Suprapubic skin (tissue), 3 donors: ENCODE data around the gene HYAL2.

ENCODE experiments used
- CTCF ChIP-seq, 2 donors: fragments of 200-600 bp in 1 of 2; fragments of 450-650 bp in 1 of 2; sonication (generic) in 1 of 2; IDR thresholded peaks; one replicate each; pipeline ENCODE4 v1.5.1; 2016 to 2019; ENCODE audit warnings: antibody characterized with exemption in 2 of 2, mild to moderate bottlenecking in 1 of 2, moderate library complexity in 1 of 2
- EP300 ChIP-seq: sonication (generic); formaldehyde crosslinking; IDR thresholded peaks from one replicate; pipeline ENCODE4 v1.6.1; 2017; ENCODE audit warnings: antibody characterized with exemption
- POLR2A ChIP-seq, 2 donors: fragments of 450-650 bp; IDR thresholded peaks; one replicate each; pipeline ENCODE4 v1.6.1; 2017; ENCODE audit warnings: antibody characterized with exemption in 2 of 2, mild to moderate bottlenecking in 2 of 2, moderate library complexity in 2 of 2

- TF ChIP-seq CTCF (IDR thresholded peaks at IDR 0.05) = no peak
- TF ChIP-seq EP300 = no peak
- no peak for TF ChIP-seq POLR2A (IDR thresholded peaks at IDR 0.05)
These were observed 4.4 kb downstream of the HYAL2 start for GRCh38 chr3:50318163-50318562.
